ENCODE data around the gene CCNJL.

The CCNJL gene

GRCh38 chr5:160284291-160284873, 28.0 kb downstream of the CCNJL start:
- no peak for TF ChIP-seq CTCF (IDR thresholded peaks at IDR 0.05; ENCODE audit: extremely low read depth, missing control alignments)
- no peak for DNase-seq (ENCODE audit: low spot score)

DNA sequence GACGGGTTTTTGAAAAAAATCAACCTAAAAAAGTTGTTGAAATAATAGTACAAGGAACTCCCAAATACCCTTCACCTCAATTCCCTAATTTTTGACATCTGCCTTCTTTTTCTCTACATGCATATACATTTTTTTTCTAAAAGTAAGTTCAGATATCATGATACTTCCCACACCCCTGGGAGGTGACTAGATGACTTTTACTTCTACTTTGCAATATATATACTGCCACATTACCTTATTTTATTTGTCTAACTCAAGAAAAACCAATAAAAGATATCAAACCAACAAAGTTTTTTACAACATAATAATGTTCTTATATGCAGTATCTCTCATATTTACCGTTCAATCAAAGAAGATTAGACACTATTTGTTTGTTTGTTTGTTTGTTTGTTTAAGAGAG, 31.1 kb downstream of the CCNJL start:
- TF ChIP-seq CTCF (IDR thresholded peaks at IDR 0.05; ENCODE audit: extremely low read depth, missing control alignments), result no peak
- DNase-seq (ENCODE audit: low spot score), result no peak

DNA sequence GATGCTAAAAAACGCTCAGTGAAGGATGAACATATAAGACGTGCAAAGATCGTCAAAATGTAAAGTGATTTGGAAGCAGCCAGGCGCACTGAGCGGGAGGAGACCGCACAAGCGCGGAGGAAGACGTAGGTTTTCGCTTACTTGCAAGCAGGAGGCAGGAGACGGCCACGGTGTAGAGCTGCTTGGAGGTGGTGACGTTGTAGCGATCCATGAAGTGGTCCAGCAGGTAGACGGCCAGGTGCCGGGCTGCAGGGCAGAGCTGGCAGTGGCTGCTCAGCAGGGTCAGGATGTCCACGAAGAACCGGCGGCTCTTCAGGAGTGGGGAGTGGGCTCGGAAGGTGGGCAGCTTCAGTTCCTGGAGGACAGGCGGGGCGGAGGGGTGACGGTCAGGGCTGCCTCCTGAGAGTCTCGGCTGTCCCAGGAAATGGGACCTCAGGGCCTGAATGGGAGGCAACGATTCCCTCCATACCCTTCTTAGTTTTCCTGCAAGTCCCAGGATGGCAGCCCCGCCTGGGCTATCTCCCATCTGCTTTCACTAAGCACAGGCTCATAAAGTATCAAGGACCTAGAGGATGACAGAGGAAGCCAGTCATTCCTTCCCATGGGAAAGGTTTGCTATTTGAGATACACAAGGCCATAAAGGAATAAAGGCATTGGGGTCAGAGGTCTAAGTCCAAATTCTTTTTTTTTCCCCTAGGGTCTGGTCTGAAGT, 31.8 kb downstream of the CCNJL start:
- no peak for DNase-seq (ENCODE audit: low spot score)
- no peak for TF ChIP-seq CTCF (IDR thresholded peaks at IDR 0.05; ENCODE audit: extremely low read depth, missing control alignments)

GRCh38 chr5:160278343-160278742, 34.0 kb downstream of the CCNJL start:
- no peak for TF ChIP-seq CTCF (IDR thresholded peaks at IDR 0.05; ENCODE audit: extremely low read depth, missing control alignments)
- no peak for DNase-seq (ENCODE audit: low spot score)

DNA sequence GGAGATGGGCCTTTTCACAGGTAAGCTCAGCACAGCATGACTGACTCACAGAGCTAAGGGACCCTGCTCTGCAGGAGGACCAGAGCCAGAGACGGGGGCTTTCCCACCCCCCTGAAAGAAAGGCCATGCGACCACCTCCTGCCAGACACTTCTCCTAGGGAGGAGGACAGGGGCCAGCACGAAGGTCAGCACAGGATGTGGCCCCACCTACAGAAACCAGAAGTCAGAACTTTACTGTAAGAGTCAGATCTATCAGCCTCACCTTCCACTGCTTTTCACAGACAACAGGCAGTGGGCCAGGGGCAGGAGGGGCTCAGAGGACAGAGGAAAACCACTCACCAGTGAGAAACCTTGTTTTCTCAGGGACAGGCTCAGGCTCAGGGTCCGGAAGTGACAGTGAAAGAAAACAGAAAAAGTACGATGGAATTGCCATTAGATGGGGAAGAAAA, 37.9 kb downstream of the CCNJL start:
- DNase-seq (ENCODE audit: low spot score), result no peak
- TF ChIP-seq CTCF (IDR thresholded peaks at IDR 0.05; ENCODE audit: extremely low read depth, missing control alignments), result no peak

GRCh38 chr5:160272889-160273288, 39.5 kb downstream of the CCNJL start:
- no peak for DNase-seq (ENCODE audit: low spot score)
- TF ChIP-seq CTCF (IDR thresholded peaks at IDR 0.05; ENCODE audit: extremely low read depth, missing control alignments), result no peak

DNA sequence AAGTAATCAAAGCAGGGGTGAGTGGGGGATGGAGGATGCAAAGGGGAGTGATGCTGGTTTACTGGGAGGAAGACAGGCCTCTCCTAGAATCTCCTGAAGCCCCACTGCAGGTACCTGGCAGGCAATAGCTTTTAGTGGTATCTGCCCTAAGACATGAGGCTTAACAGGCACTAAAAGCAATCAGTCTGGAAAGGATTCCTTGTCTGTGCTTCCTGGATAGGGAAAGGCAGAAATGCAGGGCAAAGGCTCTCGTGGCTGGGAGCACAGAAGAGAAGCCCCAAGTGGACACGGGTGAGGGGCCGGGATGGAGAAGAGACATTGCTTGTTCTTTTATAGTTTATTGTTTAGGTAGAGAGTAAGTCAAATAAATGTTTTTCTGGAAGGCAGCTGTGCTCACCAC, 40.1 kb downstream of the CCNJL start:
- DNase-seq (ENCODE audit: low spot score), result no peak

More for the DNA sequence above, 40.1 kb downstream of the CCNJL start:
- no peak for TF ChIP-seq CTCF (IDR thresholded peaks at IDR 0.05; ENCODE audit: extremely low read depth, missing control alignments)
